CD4-positive, alpha-beta T cell treated with Interleukin-17A for 1 hour (primary cell): ENCODE results near the gene CDK5R2.

Experiments
- DNase-seq: peaks from one replicate; pipeline ENCODE4 v3.0.0-alpha.2; 2020

The CDK5R2 gene

GRCh38 chr2:218990052-218990451 is 30.6 kb downstream of the CDK5R2 start:
- DNase-seq: no peak

- no peak for DNase-seq
Observed at GRCh38 chr2:218990612-218991011, 31.1 kb downstream of the CDK5R2 start.

- no peak for DNase-seq
Observed at GRCh38 chr2:218991674-218992168, 32.3 kb downstream of the CDK5R2 start.

- DNase-seq: no peak
Observed at GRCh38 chr2:218992196-218992595, 32.7 kb downstream of the CDK5R2 start.

GRCh38 chr2:218992703-218993344 is 33.4 kb downstream of the CDK5R2 start:
- no peak for DNase-seq

GRCh38 chr2:218993345-218994315 is 34.2 kb downstream of the CDK5R2 start, which contains the start of gene CRYBA2:
TSS of gene CRYBA2 (minus strand) at chr2:218993422. CDS start at chr2:218993176, 246 bp downstream.
- DNase-seq: no peak

- DNase-seq: no peak
Observed at GRCh38 chr2:218995561-218995960, 36.1 kb downstream of the CDK5R2 start.

GRCh38 chr2:218995972-218996711 is 36.7 kb downstream of the CDK5R2 start:
- DNase-seq: peak; percentile 80

GRCh38 chr2:218996937-218997336 is 37.5 kb downstream of the CDK5R2 start:
- DNase-seq: no peak

- no peak for DNase-seq
Observed at GRCh38 chr2:218997731-218998130, 38.3 kb downstream of the CDK5R2 start.

GRCh38 chr2:218998414-218999002 is 39.0 kb downstream of the CDK5R2 start:
- no peak for DNase-seq

- no peak for DNase-seq
Observed at GRCh38 chr2:218999021-218999880, 39.8 kb downstream of the CDK5R2 start.

GRCh38 chr2:218999881-219000568 is 40.6 kb downstream of the CDK5R2 start:
- no peak for DNase-seq

GRCh38 chr2:219000569-219000960 is 41.1 kb downstream of the CDK5R2 start:
- DNase-seq: no peak

- DNase-seq: no peak
Observed at GRCh38 chr2:219001100-219001576, 41.7 kb downstream of the CDK5R2 start.

- DNase-seq: no peak
Observed at GRCh38 chr2:219001577-219002394, 42.3 kb downstream of the CDK5R2 start.

GRCh38 chr2:219002395-219003266 is 43.2 kb downstream of the CDK5R2 start:
- peak; percentile 28 for DNase-seq

GRCh38 chr2:219003267-219003634 is 43.8 kb downstream of the CDK5R2 start:
- no peak for DNase-seq

- no peak for DNase-seq
Observed at GRCh38 chr2:219003979-219004378, 44.5 kb downstream of the CDK5R2 start.
